CD4-positive, alpha-beta T cell treated with Interleukin-17A for 4 hours (primary cell): ENCODE measurements around the gene ASF1B.

Source experiments
- DNase-seq: peaks from one replicate; pipeline ENCODE4 v3.0.0-alpha.2; 2020; ENCODE audit warnings: mixed read lengths

ASF1B gene

GRCh38 chr19:14135355-14135754 is 1.0 kb downstream of the ASF1B start:
- no peak for DNase-seq

GRCh38 chr19:14127929-14128509 is 8.4 kb downstream of the ASF1B start:
- no peak for DNase-seq

- DNase-seq = no peak
Observed at GRCh38 chr19:14127176-14127575, 9.2 kb downstream of the ASF1B start.

GRCh38 chr19:14122924-14123323 is 13.5 kb downstream of the ASF1B start:
- no peak for DNase-seq

GRCh38 chr19:14120497-14120780 is 15.9 kb downstream of the ASF1B start:
- no peak for DNase-seq

GRCh38 chr19:14119644-14120496 is 16.5 kb downstream of the ASF1B start:
- no peak for DNase-seq

GRCh38 chr19:14119146-14119545 is 17.2 kb downstream of the ASF1B start:
- DNase-seq = no peak

GRCh38 chr19:14118165-14119051 is 18.0 kb downstream of the ASF1B start:
- DNase-seq = peak; percentile 59

GRCh38 chr19:14117668-14118164 is 18.7 kb downstream of the ASF1B start, which contains the start of gene PRKACA:
Gene PRKACA, minus strand, starts transcription at chr19:14117762. Its CDS starts 215 bp downstream, at chr19:14117547.
- peak; percentile 98 for DNase-seq

GRCh38 chr19:14116918-14117578 is 19.3 kb downstream of the ASF1B start:
- DNase-seq = peak; percentile 23

- no peak for DNase-seq
Observed at GRCh38 chr19:14116525-14116917, 19.9 kb downstream of the ASF1B start.

- DNase-seq = no peak
Observed at GRCh38 chr19:14115756-14116155, 20.6 kb downstream of the ASF1B start.

- peak; percentile 61 for DNase-seq
Observed at GRCh38 chr19:14114854-14115253, 21.5 kb downstream of the ASF1B start.

GRCh38 chr19:14114439-14114838 is 21.9 kb downstream of the ASF1B start:
- no peak for DNase-seq

- peak; percentile 47 for DNase-seq
Observed at GRCh38 chr19:14113762-14114414, 22.5 kb downstream of the ASF1B start.

- no peak for DNase-seq
Observed at GRCh38 chr19:14112809-14113385, 23.5 kb downstream of the ASF1B start.

GRCh38 chr19:14112051-14112808 is 24.2 kb downstream of the ASF1B start:
- DNase-seq = peak; percentile 22

- no peak for DNase-seq
Observed at GRCh38 chr19:14111486-14111885, 24.9 kb downstream of the ASF1B start.

- no peak for DNase-seq
Observed at GRCh38 chr19:14110650-14111049, 25.7 kb downstream of the ASF1B start.

- DNase-seq = no peak
Observed at GRCh38 chr19:14107581-14108461, 28.6 kb downstream of the ASF1B start.
